A549 (cell line): ENCODE data around the gene DCUN1D2. TPM values are rescaled to one million over a fixed set of nuclear protein-coding genes. Genes with fewer than 3 reads are reported as not detected.

ENCODE experiments used
- CBX8 ChIP-seq: fragments of 200-600 bp; sonication (generic); IDR thresholded peaks from 2 replicates; pipeline ENCODE4 v1.6.1; 2016
- CEBPB ChIP-seq, 2 experiments: fragments of >200 bp in 1 of 2; sonication (Bioruptor Twin) in 1 of 2; formaldehyde crosslinking in 1 of 2; IDR thresholded peaks; 2 replicates each; pipeline ENCODE4 v1.6.1; 2012 to 2016
- CHD4 ChIP-seq: fragments of 200-600 bp; sonication (generic); IDR thresholded peaks from 2 replicates; pipeline ENCODE4 v1.6.1; 2016; ENCODE audit warnings: antibody characterized with exemption, mild to moderate bottlenecking, borderline replicate concordance
- EHF ChIP-seq: fragments of 250-450 bp; sonication (Bioruptor Pico); IDR thresholded peaks from 2 replicates; pipeline ENCODE4 v1.5.0; 2020; ENCODE audit warnings: mild to moderate bottlenecking
- EHMT2 ChIP-seq: fragments of 200-600 bp; sonication (generic); IDR thresholded peaks from 2 replicates; pipeline ENCODE4 v1.6.1; 2016; ENCODE audit warnings: antibody characterized with exemption, low read depth, mild to moderate bottlenecking, moderate library complexity
- ESRRA ChIP-seq: fragments of 150-350 bp; IDR thresholded peaks from 2 replicates; pipeline ENCODE4 v1.6.1; 2014; ENCODE audit warnings: mild to moderate bottlenecking, low read length, borderline replicate concordance
- FOXS1 ChIP-seq: fragments of 250-450 bp; sonication (Bioruptor Pico); IDR thresholded peaks from 2 replicates; pipeline ENCODE4 v1.5.0; 2020; ENCODE audit warnings: mild to moderate bottlenecking, moderate library complexity
- GATA3 ChIP-seq: IDR thresholded peaks from 2 replicates; pipeline ENCODE4 v1.6.1; 2012; ENCODE audit warnings: borderline replicate concordance
- HDAC2 ChIP-seq: fragments of 200-600 bp; sonication (generic); IDR thresholded peaks from 2 replicates; pipeline ENCODE4 v1.6.1; 2016
- HEYL ChIP-seq: fragments of 250-450 bp; sonication (Bioruptor Pico); IDR thresholded peaks from 2 replicates; pipeline ENCODE4 v1.8.0; 2021; ENCODE audit warnings: mild to moderate bottlenecking, moderate library complexity
- HOXA7 ChIP-seq: fragments of 250-450 bp; sonication (Bioruptor Pico); IDR thresholded peaks from 2 replicates; pipeline ENCODE4 v1.5.0; 2020; ENCODE audit warnings: mild to moderate bottlenecking, moderate library complexity
- HOXB13 ChIP-seq: fragments of 250-450 bp; sonication (Bioruptor Pico); IDR thresholded peaks from 2 replicates; pipeline ENCODE4 v1.5.0; 2020; ENCODE audit warnings: low read depth, mild to moderate bottlenecking, moderate library complexity
- HOXB5 ChIP-seq: fragments of 250-450 bp; sonication (Bioruptor Pico); IDR thresholded peaks from 2 replicates; pipeline ENCODE4 v1.5.0; 2020; ENCODE audit warnings: mild to moderate bottlenecking, moderate library complexity
- JUN ChIP-seq, 2 experiments: fragments of >200 bp; sonication (Bioruptor Twin); formaldehyde crosslinking; IDR thresholded peaks; 2 replicates in 1 of 2; 3 replicates in 1 of 2; pipeline ENCODE4 v1.6.1; 2016 to 2017
- JUNB ChIP-seq: fragments of >200 bp; sonication (Bioruptor Twin); formaldehyde crosslinking; IDR thresholded peaks from 2 replicates; pipeline ENCODE4 v1.6.1; 2016
- MAZ ChIP-seq: fragments of 150-350 bp; IDR thresholded peaks from 2 replicates; pipeline ENCODE4 v1.6.1; 2014; ENCODE audit warnings: antibody characterized with exemption, low read depth, low read length, borderline replicate concordance
- MYC ChIP-seq: IDR thresholded peaks from 2 replicates; pipeline ENCODE4 v1.6.1; 2012; ENCODE audit warnings: mild to moderate bottlenecking, inconsistent platforms, low read length, improper control_type of control experiment, borderline replicate concordance
- NFE2L2 ChIP-seq: fragments of 150-350 bp; conservative IDR thresholded peaks from 2 replicates; pipeline ENCODE4 v1.6.1; 2014; ENCODE audit warnings: low read length
- NPAS2 ChIP-seq: fragments of 250-450 bp; sonication (Bioruptor Pico); IDR thresholded peaks from 2 replicates; pipeline ENCODE4 v1.8.0; 2022; ENCODE audit warnings: mild to moderate bottlenecking, moderate library complexity, borderline replicate concordance
- NR3C1 ChIP-seq: fragments of >200 bp; sonication (Bioruptor Twin); formaldehyde crosslinking; IDR thresholded peaks from 3 replicates; pipeline ENCODE4 v1.6.1; 2017
- PHF8 ChIP-seq: fragments of 200-600 bp; sonication (generic); IDR thresholded peaks from 2 replicates; pipeline ENCODE4 v1.6.1; 2016; ENCODE audit warnings: low read depth, mild to moderate bottlenecking, antibody characterized with exemption, moderate library complexity, borderline replicate concordance
- POLR2A ChIP-seq: IDR thresholded peaks from 2 replicates; pipeline ENCODE4 v1.6.1; 2012; ENCODE audit warnings: mild to moderate bottlenecking, low read length
- POLR2AphosphoS2 ChIP-seq: conservative IDR thresholded peaks from 2 replicates; pipeline ENCODE4 v1.6.1; 2012; ENCODE audit warnings: low read length, improper control_type of control experiment, inconsistent platforms
- RAD21 ChIP-seq, 2 experiments: fragments of >200 bp in 1 of 2; sonication (Bioruptor Twin) in 1 of 2; formaldehyde crosslinking in 1 of 2; IDR thresholded peaks in 1 of 2; conservative IDR thresholded peaks in 1 of 2; 2 replicates in 1 of 2; 3 replicates in 1 of 2; pipeline ENCODE4 v1.6.1; 2012 to 2018; ENCODE audit warnings: inconsistent platforms in 1 of 2
- RFX5 ChIP-seq: fragments of 450-650 bp; IDR thresholded peaks from 2 replicates; pipeline ENCODE4 v1.7.1; 2014; ENCODE audit warnings: antibody characterized with exemption, mild to moderate bottlenecking, moderate library complexity
- RNF2 ChIP-seq: fragments of 200-600 bp; sonication (generic); IDR thresholded peaks from 2 replicates; pipeline ENCODE4 v1.6.1; 2016; ENCODE audit warnings: low read depth, mild to moderate bottlenecking, antibody characterized with exemption, moderate library complexity, borderline replicate concordance
- SREBF2 ChIP-seq: fragments of 450-650 bp; IDR thresholded peaks from 2 replicates; pipeline ENCODE4 v1.6.1; 2014; ENCODE audit warnings: mild to moderate bottlenecking, moderate library complexity
- TFCP2L1 ChIP-seq: fragments of 250-450 bp; sonication (Bioruptor Pico); IDR thresholded peaks from 2 replicates; pipeline ENCODE4 v1.5.0; 2021; ENCODE audit warnings: mild to moderate bottlenecking
- ZC3H11A ChIP-seq: fragments of 450-650 bp; IDR thresholded peaks from 2 replicates; pipeline ENCODE4 v1.6.1; 2014; ENCODE audit warnings: antibody characterized with exemption, mild to moderate bottlenecking
- ZFP36 ChIP-seq: fragments of 450-650 bp; IDR thresholded peaks from 2 replicates; pipeline ENCODE4 v1.6.1; 2014; ENCODE audit warnings: borderline replicate concordance; ENCODE audit not compliant: partially characterized antibody
- ZNF302 ChIP-seq: fragments of 250-450 bp; sonication (Bioruptor Pico); IDR thresholded peaks from 2 replicates; pipeline ENCODE4 v1.9.0; 2021; ENCODE audit warnings: inconsistent platforms, mild to moderate bottlenecking, moderate library complexity
- ZSCAN20 ChIP-seq: fragments of 250-450 bp; sonication (Bioruptor Pico); IDR thresholded peaks from 2 replicates; pipeline ENCODE4 v1.8.0; 2022; ENCODE audit warnings: mild to moderate bottlenecking, moderate library complexity
- polyA plus RNA-seq, 4 experiments: library from polyadenylated mRNA; depleted of rRNA in 3 of 4; stranded (reverse); fragments of >200 nt; fragmentation: RNase III in 1 of 4; extraction: RNeasy Plus Mini Kit Qiagen cat#74134 plus additional on column Dnase treatment in 1 of 4; gene quantifications; 2 replicates in 3 of 4; 3 replicates in 1 of 4; pipeline ENCODE4 v1.2.3, GENCODE V29; 2011 to 2017
- TF ChIP-seq, protein P1 (sequence below): fragments of >200 bp; sonication (Bioruptor Twin); formaldehyde crosslinking; IDR thresholded peaks from 3 replicates; pipeline ENCODE4 v1.5.1; 2016
- TF ChIP-seq, protein P2 (sequence below): fragments of >200 bp; sonication (Bioruptor Twin); formaldehyde crosslinking; IDR thresholded peaks from 3 replicates; pipeline ENCODE4 v1.6.1; 2016
- TF ChIP-seq, protein P3 (sequence below): IDR thresholded peaks from 2 replicates; pipeline ENCODE4 v1.6.1; 2012
- TF ChIP-seq, protein P4 (sequence below): fragments of 150-350 bp; IDR thresholded peaks from 2 replicates; pipeline ENCODE4 v1.6.1; 2014; ENCODE audit warnings: low read depth, mild to moderate bottlenecking, low read length
- TF ChIP-seq, protein P5 (sequence below): fragments of 450-650 bp; IDR thresholded peaks from 2 replicates; pipeline ENCODE4 v1.6.1; 2014; ENCODE audit warnings: antibody characterized with exemption
- TF ChIP-seq, protein P6 (sequence below): IDR thresholded peaks from 2 replicates; pipeline ENCODE4 v1.6.1; 2012; ENCODE audit warnings: low read depth, borderline replicate concordance

The DCUN1D2 gene
- polyA plus RNA-seq, 2 of the 4 experiments (the other 2 are of a cell fraction): 8.4 to 8.6 TPM

DNA sequence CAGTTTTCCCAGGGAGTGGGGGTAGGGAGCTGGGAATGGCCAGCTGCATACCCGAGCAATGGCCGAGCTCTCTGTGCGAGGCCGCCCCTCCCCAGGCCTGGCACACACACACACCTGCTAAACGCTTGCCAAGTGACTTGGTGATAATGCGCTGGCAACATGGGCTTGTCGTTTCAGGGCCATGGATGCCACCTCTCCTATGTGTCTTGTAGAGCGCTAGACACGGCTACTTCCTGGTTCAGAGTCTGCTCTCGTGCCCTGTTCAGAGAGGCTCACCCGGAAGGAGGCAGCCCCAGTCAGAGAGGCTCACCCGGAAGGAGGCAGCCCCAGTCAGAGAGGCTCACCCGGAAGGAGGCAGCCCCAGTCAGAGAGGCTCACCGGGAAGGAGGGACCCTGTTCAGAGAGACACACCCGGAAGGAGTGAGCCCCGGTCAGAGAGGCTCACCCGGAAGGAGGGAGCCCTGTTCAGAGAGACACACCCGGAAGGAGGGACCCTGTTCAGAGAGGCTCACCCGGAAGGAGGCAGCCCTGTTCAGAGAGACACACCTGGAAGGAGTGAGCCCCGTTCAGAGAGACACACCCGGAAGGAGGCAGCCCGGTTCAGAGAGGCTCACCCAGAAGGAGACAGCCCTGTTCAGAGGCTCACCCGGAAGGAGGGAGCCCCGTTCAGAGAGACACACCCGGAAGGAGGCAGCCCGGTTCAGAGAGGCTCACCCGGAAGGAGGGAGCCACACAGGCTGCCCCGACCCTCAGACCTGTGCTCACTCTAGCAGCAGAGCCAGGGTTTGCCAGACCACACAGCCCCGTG lies 41.4 kb downstream of the DCUN1D2 start (continued):
- TF ChIP-seq ZC3H11A (no peak), PHF8 (peak; percentile 52), EHMT2 (no peak), ZNF302 (no peak), RAD21 (conservative IDR thresholded peaks at IDR 0.05 in 1 of 2, IDR thresholded peaks at IDR 0.05 in 1 of 2) (no peak), HOXB5 (no peak), HDAC2 (no peak), HOXA7 (CRISPR knock-in tag) (no peak), CBX8 (no peak), JUN (IDR thresholded peaks at IDR 0.05) (peak; percentile 80 to 86; a peak in 4 of 5 replicates), CEBPB (IDR thresholded peaks at IDR 0.05) (0 out of 4 replicates have a peak, but pooled peaks of 1 of the 2 experiments have one; percentile 13), JUNB (no peak), MYC (no peak; the same call in 1 of the 2 replicates), POLR2A (peak; percentile 49), EHF (no peak), MAZ (peak; percentile 69; the same call in 1 of the 2 replicates), RNF2 (no peak), HEYL (CRISPR knock-in tag) (no peak), RFX5 (no peak), NR3C1 (no peak), HOXB13 (no peak), POLR2AphosphoS2 (no peak), ZSCAN20 (CRISPR knock-in tag) (no peak), GATA3 (no peak), FOXS1 (CRISPR knock-in tag) (no peak), CHD4 (no peak), TFCP2L1 (CRISPR knock-in tag) (no peak), ZFP36 (no peak), ESRRA (no peak), NFE2L2 (no peak), NPAS2 (CRISPR knock-in tag) (no peak), SREBF2 (no peak)
- TF ChIP-seq, protein P1, sequence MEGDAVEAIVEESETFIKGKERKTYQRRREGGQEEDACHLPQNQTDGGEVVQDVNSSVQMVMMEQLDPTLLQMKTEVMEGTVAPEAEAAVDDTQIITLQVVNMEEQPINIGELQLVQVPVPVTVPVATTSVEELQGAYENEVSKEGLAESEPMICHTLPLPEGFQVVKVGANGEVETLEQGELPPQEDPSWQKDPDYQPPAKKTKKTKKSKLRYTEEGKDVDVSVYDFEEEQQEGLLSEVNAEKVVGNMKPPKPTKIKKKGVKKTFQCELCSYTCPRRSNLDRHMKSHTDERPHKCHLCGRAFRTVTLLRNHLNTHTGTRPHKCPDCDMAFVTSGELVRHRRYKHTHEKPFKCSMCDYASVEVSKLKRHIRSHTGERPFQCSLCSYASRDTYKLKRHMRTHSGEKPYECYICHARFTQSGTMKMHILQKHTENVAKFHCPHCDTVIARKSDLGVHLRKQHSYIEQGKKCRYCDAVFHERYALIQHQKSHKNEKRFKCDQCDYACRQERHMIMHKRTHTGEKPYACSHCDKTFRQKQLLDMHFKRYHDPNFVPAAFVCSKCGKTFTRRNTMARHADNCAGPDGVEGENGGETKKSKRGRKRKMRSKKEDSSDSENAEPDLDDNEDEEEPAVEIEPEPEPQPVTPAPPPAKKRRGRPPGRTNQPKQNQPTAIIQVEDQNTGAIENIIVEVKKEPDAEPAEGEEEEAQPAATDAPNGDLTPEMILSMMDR: no peak
- TF ChIP-seq, protein P2, sequence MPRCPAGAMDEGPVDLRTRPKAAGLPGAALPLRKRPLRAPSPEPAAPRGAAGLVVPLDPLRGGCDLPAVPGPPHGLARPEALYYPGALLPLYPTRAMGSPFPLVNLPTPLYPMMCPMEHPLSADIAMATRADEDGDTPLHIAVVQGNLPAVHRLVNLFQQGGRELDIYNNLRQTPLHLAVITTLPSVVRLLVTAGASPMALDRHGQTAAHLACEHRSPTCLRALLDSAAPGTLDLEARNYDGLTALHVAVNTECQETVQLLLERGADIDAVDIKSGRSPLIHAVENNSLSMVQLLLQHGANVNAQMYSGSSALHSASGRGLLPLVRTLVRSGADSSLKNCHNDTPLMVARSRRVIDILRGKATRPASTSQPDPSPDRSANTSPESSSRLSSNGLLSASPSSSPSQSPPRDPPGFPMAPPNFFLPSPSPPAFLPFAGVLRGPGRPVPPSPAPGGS: 0 out of 3 replicates have a peak, but pooled peaks have one; percentile 27
- TF ChIP-seq, protein P3, sequence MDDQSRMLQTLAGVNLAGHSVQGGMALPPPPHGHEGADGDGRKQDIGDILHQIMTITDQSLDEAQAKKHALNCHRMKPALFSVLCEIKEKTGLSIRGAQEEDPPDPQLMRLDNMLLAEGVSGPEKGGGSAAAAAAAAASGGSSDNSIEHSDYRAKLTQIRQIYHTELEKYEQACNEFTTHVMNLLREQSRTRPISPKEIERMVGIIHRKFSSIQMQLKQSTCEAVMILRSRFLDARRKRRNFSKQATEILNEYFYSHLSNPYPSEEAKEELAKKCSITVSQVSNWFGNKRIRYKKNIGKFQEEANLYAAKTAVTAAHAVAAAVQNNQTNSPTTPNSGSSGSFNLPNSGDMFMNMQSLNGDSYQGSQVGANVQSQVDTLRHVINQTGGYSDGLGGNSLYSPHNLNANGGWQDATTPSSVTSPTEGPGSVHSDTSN: no peak
- TF ChIP-seq, protein P4, sequence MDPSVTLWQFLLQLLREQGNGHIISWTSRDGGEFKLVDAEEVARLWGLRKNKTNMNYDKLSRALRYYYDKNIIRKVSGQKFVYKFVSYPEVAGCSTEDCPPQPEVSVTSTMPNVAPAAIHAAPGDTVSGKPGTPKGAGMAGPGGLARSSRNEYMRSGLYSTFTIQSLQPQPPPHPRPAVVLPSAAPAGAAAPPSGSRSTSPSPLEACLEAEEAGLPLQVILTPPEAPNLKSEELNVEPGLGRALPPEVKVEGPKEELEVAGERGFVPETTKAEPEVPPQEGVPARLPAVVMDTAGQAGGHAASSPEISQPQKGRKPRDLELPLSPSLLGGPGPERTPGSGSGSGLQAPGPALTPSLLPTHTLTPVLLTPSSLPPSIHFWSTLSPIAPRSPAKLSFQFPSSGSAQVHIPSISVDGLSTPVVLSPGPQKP: no peak
- TF ChIP-seq, protein P5, sequence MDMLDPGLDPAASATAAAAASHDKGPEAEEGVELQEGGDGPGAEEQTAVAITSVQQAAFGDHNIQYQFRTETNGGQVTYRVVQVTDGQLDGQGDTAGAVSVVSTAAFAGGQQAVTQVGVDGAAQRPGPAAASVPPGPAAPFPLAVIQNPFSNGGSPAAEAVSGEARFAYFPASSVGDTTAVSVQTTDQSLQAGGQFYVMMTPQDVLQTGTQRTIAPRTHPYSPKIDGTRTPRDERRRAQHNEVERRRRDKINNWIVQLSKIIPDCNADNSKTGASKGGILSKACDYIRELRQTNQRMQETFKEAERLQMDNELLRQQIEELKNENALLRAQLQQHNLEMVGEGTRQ: no peak
- TF ChIP-seq, protein P6, sequence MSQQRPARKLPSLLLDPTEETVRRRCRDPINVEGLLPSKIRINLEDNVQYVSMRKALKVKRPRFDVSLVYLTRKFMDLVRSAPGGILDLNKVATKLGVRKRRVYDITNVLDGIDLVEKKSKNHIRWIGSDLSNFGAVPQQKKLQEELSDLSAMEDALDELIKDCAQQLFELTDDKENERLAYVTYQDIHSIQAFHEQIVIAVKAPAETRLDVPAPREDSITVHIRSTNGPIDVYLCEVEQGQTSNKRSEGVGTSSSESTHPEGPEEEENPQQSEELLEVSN: peak; percentile 4; the same call in 1 of the 2 replicates
